Measurements from ENCODE around the gene NR2C2.

The NR2C2 gene

DNA sequence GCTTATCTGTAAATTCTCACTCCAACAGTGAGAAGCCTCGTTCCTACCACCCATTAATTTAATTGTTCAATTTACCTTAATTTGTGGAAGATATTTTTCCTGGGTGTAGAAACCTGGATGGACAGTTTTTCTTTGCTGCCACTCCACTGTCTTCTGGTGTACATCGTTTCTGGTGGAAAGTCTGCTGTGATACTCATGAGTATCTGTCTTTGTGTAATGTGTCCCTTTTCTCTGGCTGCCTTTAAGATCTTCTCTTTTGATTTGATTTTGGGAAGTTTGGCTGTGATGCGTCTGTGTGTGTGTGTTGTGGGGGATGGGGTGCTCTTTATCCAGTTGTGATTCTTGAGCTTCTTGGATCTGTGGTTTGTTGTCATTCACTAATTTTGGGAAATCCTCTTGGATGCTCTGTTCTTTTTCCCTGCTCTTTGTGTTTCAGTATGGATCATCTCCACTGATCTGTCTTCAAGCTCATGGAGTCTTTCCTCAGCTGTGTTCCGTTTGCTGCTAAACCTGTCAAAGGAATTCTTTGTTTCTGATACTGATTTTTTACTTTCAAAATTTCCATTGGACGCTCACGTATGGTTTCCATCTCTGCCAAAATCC, 42.2 kb upstream of the NR2C2 start:
- no peak for DNase-seq (ENCODE audit: low read depth)
- no peak overlapping the region for H3K4me3 ChIP-seq (ENCODE audit: low read depth, low read length)
- TF ChIP-seq CTCF (conservative IDR thresholded peaks at IDR 0.05; ENCODE audit: low read depth, low read length) = no peak

DNA sequence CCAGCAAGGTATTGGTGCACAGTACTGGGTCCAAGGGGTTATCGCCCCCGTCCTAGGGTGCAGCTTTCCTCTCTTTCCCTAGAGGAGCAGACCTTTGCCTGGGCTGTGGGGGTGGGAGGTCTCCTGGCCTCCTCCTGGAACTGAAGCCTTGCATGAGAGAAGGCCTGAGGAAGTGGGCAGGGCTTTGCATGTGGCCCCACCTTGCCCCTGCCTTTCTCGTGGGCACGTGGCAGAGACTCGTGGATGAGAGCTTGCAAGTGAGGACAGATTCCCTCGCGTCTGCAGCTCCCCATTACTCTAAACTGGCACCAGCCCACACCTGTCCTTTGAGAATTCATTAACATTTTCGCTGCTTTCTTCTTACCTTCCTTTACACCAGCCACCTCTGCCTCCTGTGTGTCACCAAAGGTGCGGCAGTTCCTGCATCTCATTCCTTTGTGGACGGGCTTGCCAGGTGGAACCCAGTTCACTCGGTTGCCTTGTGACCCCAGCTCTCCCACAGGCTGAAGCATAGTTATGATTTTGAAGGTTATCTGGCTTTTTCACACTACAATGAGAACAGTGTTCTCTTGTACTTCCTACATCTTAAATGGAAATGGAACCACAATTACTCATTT, 40.9 kb upstream of the NR2C2 start:
- H3K4me3 ChIP-seq (ENCODE audit: low read depth, low read length) = no peak overlapping the region
- DNase-seq (ENCODE audit: low read depth) = no peak
- no peak for TF ChIP-seq CTCF (conservative IDR thresholded peaks at IDR 0.05; ENCODE audit: low read depth, low read length)

GRCh38 chr3:14907043-14907966, 40.1 kb upstream of the NR2C2 start:
- H3K4me3 ChIP-seq (ENCODE audit: low read depth, low read length) = no peak overlapping the region
- no peak for DNase-seq (ENCODE audit: low read depth)
- no peak for TF ChIP-seq CTCF (conservative IDR thresholded peaks at IDR 0.05; ENCODE audit: low read depth, low read length)

GRCh38 chr3:14909250-14909649, 38.1 kb upstream of the NR2C2 start:
- no peak for TF ChIP-seq CTCF (conservative IDR thresholded peaks at IDR 0.05; ENCODE audit: low read depth, low read length)
- no peak overlapping the region for H3K4me3 ChIP-seq (ENCODE audit: low read depth, low read length)
- no peak for DNase-seq (ENCODE audit: low read depth)

GRCh38 chr3:14911651-14912050, 35.7 kb upstream of the NR2C2 start:
- H3K4me3 ChIP-seq (ENCODE audit: low read depth, low read length) = no peak overlapping the region
- TF ChIP-seq CTCF (conservative IDR thresholded peaks at IDR 0.05; ENCODE audit: low read depth, low read length) = no peak
- DNase-seq (ENCODE audit: low read depth) = no peak

GRCh38 chr3:14913071-14913925, 34.1 kb upstream of the NR2C2 start:
- no peak for TF ChIP-seq CTCF (conservative IDR thresholded peaks at IDR 0.05; ENCODE audit: low read depth, low read length)
- no peak overlapping the region for H3K4me3 ChIP-seq (ENCODE audit: low read depth, low read length)
- no peak for DNase-seq (ENCODE audit: low read depth)
